SW 1271 (cell line): ENCODE data around the gene RTF2.
"Not testable (repeated sequence)": the region's sequence is repeated elsewhere in the genome, so short reads cannot be mapped to it uniquely, and the experiment has no call there.

Experiments used
- DNase-seq, 2 experiments: peaks; one replicate each; lab custom pipeline; 2025; lab: John Stamatoyannopoulos, UW

The RTF2 gene

GRCh38 chr20:56501116-56501515 is 32.7 kb downstream of the RTF2 start:
- DNase-seq, result no peak

GRCh38 chr20:56503916-56504315 is 35.5 kb downstream of the RTF2 start:
- no peak for DNase-seq

GRCh38 chr20:56504373-56505005 is 36.1 kb downstream of the RTF2 start:
- DNase-seq, result no peak

- DNase-seq, result no peak
Observed at GRCh38 chr20:56506103-56506502, 37.7 kb downstream of the RTF2 start.

GRCh38 chr20:56511926-56512325 is 43.5 kb downstream of the RTF2 start:
- no peak for DNase-seq

- no peak for DNase-seq
Observed at GRCh38 chr20:56513161-56514150, 45.0 kb downstream of the RTF2 start.

GRCh38 chr20:56516631-56517030 is 48.2 kb downstream of the RTF2 start:
- no peak for DNase-seq

GRCh38 chr20:56517211-56517610 is 48.8 kb downstream of the RTF2 start:
- DNase-seq, result no peak

GRCh38 chr20:56517641-56518040 is 49.2 kb downstream of the RTF2 start:
- DNase-seq, result no peak

- DNase-seq, result no peak
Observed at GRCh38 chr20:56518126-56518525, 49.7 kb downstream of the RTF2 start.

- no peak for DNase-seq
Observed at GRCh38 chr20:56518721-56519398, 50.4 kb downstream of the RTF2 start.

GRCh38 chr20:56519551-56519950 is 51.1 kb downstream of the RTF2 start:
- no peak for DNase-seq

- DNase-seq, result no peak
Observed at GRCh38 chr20:56520180-56520579, 51.8 kb downstream of the RTF2 start.

- not testable (repeated sequence) for DNase-seq
Observed at GRCh38 chr20:56520746-56521354, 52.4 kb downstream of the RTF2 start.

- DNase-seq, result no peak
Observed at GRCh38 chr20:56522311-56522710, 53.9 kb downstream of the RTF2 start.

- DNase-seq, result not testable (repeated sequence)
Observed at GRCh38 chr20:56524444-56524843, 56.0 kb downstream of the RTF2 start, which contains the start of gene FAM209A. TSS of gene FAM209A (plus strand) at chr20:56524744. CDS start at chr20:56524809, 65 bp downstream.

- no peak for DNase-seq
Observed at GRCh38 chr20:56527521-56527920, 59.1 kb downstream of the RTF2 start.

GRCh38 chr20:56532946-56533345 is 64.5 kb downstream of the RTF2 start, which contains the start of gene FAM209B:
TSS of gene FAM209B (plus strand) at chr20:56533246. CDS start at chr20:56533342, 96 bp downstream.
- not testable (repeated sequence) for DNase-seq

GRCh38 chr20:56537997-56538396 is 69.6 kb downstream of the RTF2 start:
- no peak for DNase-seq

- DNase-seq, result no peak
Observed at GRCh38 chr20:56540415-56540814, 72.0 kb downstream of the RTF2 start.

- no peak for DNase-seq
Observed at GRCh38 chr20:56542489-56543030, 74.1 kb downstream of the RTF2 start.

- DNase-seq, result no peak
Observed at GRCh38 chr20:56551571-56551970, 83.1 kb downstream of the RTF2 start.
